NCI-H69 (cell line): Measurements from ENCODE around the gene RAB17.
A peak's percentile ranks its signal among the peaks of the same experiment; 100 is the strongest.

ENCODE experiments used
- DNase-seq: peaks from one replicate; lab custom pipeline; 2025; lab: John Stamatoyannopoulos, UW

The RAB17 gene

GRCh38 chr2:237576974-237577373, 13.6 kb downstream of the RAB17 start:
- DNase-seq = no peak

DNA sequence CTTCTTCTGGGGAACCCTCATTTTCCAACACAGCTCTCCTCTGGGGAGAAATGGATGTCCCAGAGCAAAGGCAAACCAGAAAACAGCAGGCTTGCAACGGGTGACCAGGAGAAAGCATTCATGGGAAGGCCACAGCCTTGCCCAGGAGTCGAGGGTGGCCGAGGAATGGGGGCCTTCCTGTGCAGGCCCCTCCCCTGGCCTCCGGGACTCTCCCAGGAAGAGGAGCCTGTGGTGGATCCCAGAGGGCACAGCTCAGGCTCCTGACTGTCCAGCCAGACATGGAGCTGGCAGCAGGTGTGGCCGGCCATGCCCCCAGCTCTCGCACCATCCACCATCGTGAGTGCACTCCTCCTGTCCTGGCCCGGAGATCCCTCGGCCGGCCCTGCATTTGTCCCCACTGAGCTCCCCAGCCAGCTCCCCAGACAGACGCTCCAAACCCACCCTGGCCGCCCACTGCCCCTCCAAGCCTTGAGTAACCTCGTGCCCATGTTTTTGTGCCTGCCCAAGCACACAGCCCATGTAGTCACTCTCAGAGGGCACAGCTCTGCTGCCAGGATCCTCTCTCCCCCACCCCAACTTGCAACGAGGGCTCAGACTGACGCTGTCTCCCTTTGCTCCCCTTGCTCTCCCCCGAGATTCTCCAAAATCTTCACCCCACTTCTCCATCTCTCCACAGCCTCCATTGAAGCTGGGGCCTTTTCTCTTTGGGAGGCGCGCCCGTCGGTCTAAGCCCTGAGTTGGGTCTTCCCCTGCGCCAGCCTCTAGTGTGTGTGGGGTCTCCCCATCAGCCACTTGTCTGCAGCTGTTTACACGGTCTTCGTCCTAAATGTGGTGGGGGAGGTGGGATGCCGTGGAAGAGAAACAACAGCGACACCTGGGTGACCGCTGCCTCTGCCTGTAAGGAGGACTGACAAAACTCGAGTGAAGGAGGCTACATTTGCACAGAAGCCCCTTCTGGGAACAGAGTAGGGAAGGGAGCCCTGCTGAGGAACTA, 14.4 kb downstream of the RAB17 start:
- DNase-seq = no peak

- DNase-seq = no peak
These were observed 15.4 kb downstream of the RAB17 start for GRCh38 chr2:237574894-237575868.

DNA sequence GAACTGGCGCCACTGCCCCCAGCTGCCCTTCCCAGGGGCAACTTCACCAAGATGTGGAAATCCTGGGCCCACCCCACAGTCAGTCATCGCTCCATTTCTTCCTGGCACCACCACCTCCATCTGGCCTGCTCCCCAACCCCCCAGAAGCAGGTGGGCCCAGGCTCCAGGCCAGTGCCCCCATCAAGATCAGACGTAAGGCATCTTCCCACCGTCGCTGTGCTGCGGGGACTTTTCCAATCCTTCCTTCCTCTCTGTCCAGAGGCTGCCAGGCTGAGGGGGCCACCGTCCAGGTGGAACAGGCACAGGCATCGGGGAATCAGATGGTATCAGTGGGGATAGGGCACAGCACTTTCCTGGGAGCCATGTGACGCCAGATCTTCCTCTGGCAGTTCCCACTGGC, 16.1 kb downstream of the RAB17 start:
- no peak for DNase-seq

DNA sequence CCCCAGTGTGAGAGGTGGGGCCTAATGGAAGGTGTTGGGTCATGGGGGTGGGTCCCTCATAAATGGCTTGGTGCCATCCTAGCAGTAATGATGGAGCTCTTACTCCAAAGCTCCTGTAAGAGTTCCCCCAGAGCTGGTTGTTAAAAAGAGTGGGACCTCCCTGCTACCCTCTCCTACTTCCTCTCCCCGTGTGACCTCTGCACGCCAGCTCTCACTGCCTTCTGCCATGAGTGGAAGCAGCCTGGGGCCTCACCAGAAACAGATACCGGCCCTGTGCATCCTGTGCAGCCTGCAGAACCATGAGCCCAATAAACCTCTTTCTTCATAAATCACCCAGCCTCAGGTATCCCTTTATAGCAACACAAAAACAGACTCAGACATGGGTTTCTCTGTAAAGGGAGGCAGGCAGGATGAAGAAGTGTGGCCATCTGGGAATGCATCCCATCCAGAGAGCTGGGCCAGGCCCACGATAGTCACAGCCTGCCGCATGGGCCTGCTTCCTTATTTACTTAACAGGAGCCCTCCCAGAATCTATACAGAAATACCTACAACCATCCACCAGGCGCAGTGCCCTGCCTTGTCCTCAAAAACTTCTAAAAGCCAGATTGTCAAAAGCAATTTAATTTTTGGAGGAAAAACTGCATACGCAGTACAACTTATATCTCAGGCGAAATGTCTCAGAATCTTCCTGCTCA, 16.7 kb downstream of the RAB17 start:
- DNase-seq = no peak

DNA sequence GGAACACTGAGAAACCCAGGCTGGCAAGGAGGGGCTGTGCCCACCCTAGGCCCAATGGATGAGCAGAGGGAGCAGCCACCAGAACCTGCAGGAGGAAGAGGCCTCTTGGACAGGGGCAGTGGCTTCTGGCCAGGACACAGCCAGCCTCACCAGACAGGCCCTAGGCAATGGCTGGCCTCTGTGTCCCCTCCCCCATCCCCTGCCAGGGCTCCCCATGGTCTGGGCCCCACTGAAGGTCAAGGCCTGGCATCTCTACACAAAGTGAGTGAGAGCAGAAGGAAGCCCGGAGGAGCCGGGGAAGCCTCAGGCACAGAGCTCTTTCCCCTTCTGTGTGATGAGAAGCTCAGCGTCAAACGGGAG, 17.8 kb downstream of the RAB17 start:
- no peak for DNase-seq

- DNase-seq = peak; percentile 86
These were observed 18.4 kb downstream of the RAB17 start for GRCh38 chr2:237572021-237572741.

GRCh38 chr2:237571551-237571950, 19.0 kb downstream of the RAB17 start:
- DNase-seq = no peak

DNA sequence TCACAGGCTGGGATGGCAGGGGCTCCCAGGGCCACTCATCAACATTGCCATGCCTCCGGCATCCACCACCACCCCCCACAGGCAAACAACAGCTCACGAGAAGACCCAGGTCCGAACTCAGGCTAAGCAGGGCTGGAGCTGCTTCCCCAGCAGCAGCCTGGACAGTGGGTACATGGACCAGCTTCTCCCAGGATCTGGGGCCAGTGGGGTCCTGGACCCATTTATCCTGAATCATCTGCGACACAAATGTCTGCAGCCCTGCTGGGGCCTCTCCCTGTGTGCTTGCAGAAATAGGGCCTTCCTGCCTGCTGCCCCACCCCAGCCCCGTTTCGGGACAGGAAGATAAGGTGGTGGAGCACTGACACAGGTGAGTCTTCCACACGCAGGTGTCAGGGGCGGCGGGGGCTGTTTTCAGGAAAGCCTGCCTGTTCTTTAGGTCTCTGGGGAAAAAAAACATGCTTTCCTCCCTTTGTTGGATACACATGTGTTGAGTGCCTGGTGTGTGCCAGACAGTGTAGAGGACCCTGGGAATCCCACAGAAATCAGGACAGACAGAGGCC, 19.7 kb downstream of the RAB17 start:
- DNase-seq = no peak

- no peak for DNase-seq
These were observed 20.6 kb downstream of the RAB17 start for GRCh38 chr2:237569896-237570295.

DNA sequence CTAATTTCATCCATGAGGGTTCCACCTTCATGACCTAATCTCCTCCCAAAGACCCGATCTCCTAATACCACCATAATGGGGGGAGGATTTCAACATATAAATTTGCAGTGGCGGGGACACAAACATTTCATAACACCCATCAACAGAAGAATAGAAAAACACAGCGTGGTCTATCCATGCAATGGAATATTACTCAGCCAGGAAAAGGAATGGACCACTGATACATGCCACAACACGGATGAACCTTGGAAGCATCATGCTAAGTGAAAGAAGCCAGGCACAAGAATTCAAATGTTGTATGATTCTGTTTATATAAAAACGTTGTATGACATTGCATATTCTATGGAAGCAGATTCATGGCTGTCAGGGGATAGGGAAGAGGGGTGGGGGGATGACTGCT, 21.5 kb downstream of the RAB17 start:
- no peak for DNase-seq

DNA sequence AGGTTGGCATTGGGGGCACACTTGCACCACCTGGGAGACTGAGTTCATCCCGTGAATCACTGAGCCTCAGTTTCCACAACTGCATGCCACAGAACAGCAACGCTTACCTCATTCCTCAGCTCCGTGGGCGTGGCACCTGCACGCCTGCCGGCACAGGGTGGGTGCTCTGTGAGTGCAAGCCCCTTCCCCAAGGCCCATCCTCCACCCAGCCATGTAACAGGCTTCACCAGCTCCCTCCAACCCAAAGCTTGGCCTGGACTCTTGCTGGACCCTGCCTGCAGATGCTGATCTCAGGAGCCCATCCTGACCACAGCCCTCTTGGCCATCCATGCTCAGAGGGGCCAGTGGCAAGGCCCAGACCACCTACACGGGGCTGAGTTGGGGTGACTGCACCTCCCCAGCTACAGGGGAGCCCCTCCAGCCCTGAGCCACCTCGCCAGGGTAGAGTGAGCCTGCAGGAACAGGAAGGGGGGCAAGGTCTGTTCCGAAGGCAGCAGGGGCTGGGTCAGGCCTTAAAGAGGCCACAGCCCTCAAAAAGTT, 22.3 kb downstream of the RAB17 start:
- DNase-seq = no peak

GRCh38 chr2:237567276-237568029, 23.1 kb downstream of the RAB17 start:
- no peak for DNase-seq

DNA sequence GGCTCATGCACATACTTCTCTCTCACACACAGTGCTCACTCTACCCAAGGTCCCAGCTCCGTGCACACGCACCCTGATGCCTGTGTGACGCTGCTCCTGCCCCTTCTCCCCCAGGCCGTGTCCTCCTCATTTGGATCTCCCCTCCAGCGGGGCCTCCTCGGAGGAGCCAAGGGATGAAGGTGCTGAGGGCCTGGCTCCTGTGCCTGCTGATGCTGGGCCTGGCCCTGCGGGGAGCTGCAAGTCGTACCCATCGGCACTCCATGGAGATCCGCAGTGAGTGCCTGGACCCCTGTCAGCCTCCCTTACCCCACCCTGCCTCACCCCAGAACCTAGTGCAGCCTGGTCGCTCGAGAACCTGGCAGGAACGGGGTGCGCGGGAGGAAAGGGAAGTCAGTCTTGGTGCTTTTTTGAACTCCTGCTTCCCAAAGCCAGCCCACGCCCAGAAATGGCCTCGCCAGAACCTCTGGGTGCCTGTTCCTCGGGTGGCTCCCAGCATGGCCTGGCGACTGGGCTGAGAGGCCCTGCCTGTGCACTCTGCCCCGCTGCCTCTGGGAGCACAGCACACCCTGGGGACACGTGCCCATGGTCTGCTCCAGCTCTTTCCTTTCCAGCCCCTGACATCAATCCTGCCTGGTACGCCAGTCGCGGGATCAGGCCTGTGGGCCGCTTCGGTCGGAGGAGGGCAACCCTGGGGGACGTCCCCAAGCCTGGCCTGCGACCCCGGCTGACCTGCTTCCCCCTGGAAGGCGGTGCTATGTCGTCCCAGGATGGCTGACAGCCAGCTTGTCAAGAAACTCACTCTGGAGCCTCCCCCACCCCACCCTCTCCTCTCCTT, 23.9 kb downstream of the RAB17 start, which contains the start of gene PRLH:
TSS of gene PRLH (plus strand) at position 174 of the 835 bp plus-strand sequence. CDS start at position 174, 0 bp downstream.
- no peak for DNase-seq

DNA sequence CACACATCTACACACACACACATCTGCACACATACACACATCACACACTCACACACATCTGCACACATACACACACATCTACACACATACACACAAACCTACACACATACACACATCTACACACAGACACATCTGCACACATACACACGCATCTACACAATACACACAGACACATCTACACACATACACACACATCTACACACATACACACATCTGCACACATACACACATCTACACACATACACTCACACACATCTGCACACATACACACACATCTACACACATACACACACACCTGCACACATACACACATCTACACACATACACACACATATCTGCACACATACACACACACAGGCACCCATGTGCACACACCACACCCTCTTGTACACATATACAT, 24.6 kb downstream of the RAB17 start:
- DNase-seq = no peak

DNA sequence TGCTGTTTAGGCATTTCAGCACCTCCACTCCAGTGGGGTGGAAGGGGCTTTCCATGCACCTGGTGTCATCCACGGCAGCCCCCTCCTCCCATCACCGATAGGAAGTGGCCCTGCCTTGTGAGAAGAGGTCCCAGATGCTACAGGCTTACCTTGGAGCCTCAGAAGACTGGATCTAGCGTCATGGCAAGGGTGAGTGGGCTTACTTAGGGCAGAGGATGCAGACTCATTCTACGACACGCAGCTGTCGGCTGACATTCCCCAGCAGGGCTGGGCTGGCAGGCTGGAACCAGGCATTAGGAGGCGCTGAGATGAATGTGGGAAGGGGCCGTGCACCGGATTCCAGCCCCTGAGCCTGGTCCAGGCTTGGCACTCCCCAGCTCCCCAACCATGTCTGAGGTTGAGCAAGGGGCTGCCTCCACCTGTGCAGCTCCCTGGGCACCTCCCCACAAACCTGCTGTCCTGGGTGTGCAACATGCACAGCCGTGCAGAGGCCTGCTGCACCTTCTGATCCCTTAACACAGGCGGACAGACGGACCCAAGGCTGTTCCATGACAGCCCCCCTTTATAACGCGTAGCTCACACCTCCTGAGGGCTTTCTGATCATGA, 25.9 kb downstream of the RAB17 start:
- no peak for DNase-seq

DNA sequence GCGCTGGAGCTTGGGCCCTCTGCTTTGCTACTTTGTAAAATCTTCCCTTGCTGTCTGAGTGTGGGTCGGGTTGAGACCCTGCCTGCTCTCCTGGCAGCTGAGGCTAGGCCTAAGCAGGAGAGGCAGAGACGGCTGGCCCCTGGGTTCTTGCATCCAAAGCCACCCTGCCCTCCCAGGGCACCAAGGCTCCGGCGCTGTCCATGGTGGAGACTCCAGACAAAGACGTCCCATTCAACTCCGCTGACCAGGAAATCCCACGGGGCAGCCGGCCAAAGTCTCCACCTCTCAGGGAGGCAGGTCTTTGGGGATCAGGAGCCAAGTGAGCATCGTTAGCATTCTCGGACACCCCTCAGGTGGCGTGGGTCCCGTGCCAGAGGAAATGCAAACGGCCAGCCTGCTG, 26.7 kb downstream of the RAB17 start:
- DNase-seq = no peak

- peak; percentile 15 for DNase-seq
These were observed 29.3 kb downstream of the RAB17 start for GRCh38 chr2:237561221-237561620.
